Testis (tissue), 3 donors: Measurements from ENCODE around the gene KCNQ1OT1. TPM values are rescaled to one million over a fixed set of nuclear protein-coding genes. Genes with fewer than 3 reads are reported as not detected.
A peak's percentile ranks its signal among the peaks of the same experiment; 100 is the strongest.

Experiments
- DNase-seq: peaks from one replicate; pipeline ENCODE4 v3.0.0-alpha.2; 2019
- H3K27ac ChIP-seq, 2 donors: fragments of 200-600 bp; sonication (generic); one replicate each; pipeline ENCODE4 v1.5.1; 2019
- H3K27me3 ChIP-seq: fragments of 200-600 bp; sonication (generic); one replicate; pipeline ENCODE4 v1.5.1; 2019
- H3K36me3 ChIP-seq: fragments of 200-600 bp; sonication (generic); one replicate; pipeline ENCODE4 v1.5.1; 2017; ENCODE audit warnings: low read depth; ENCODE audit errors: missing control alignments
- H3K4me1 ChIP-seq: fragments of 200-600 bp; sonication (generic); one replicate; pipeline ENCODE4 v1.5.1; 2019
- H3K4me3 ChIP-seq, 2 donors: fragments of 200-600 bp; sonication (generic); one replicate each; pipeline ENCODE4 v1.5.1; 2017 to 2019
- H3K9me3 ChIP-seq: fragments of 200-600 bp; sonication (generic); one replicate; pipeline ENCODE4 v1.5.1; 2017
- POLR2A ChIP-seq: fragments of 450-650 bp; IDR thresholded peaks from one replicate; pipeline ENCODE4 v1.6.1; 2017; ENCODE audit warnings: antibody characterized with exemption, mild to moderate bottlenecking, moderate library complexity
- WGBS, 2 donors: methylation state at CpG; one replicate each; pipeline ENCODE4 v1.1.5; 2018; 5-methylcytosine and 5-hydroxymethylcytosine counted together
- intact Hi-C: fragments of 100-400 bp; cut with DNase I; formaldehyde crosslinking; loops from one replicate; pipeline ENCODE4 v1.15.1; 2023; ENCODE audit warnings: low total_unique reads
- polyA plus RNA-seq: library from polyadenylated mRNA; stranded (reverse); fragments of 350-450 nt; fragmentation: Illumina TruSeq; extraction: RNeasy Lipid Tissue Mini Kit (QIAGEN cat#74804); gene quantifications from one replicate; pipeline ENCODE4 v1.2.3, GENCODE V29; 2014; ENCODE audit warnings: low read depth, low replicate concordance; ENCODE audit not compliant: insufficient read depth
- total RNA-seq, 2 donors: library from RNA; depleted of rRNA; stranded (reverse); fragments of >200 nt; gene quantifications; one replicate each; pipeline ENCODE4 v1.2.3, GENCODE V29; 2016
- TF ChIP-seq, protein P1 (sequence below), 3 experiments: fragments of 450-650 bp in 2 of 3; fragments of 200-600 bp in 1 of 3; sonication (generic) in 1 of 3; IDR thresholded peaks; one replicate each; pipeline ENCODE4 v1.5.1; 2016 to 2019; ENCODE audit warnings: antibody characterized with exemption in 3 of 3, mild to moderate bottlenecking in 2 of 3, moderate library complexity in 1 of 3

KCNQ1OT1 gene
- total and polyA plus RNA-seq, 3 donors from 2014 or later = 0.20 to 5.9 (median 4.0) TPM

DNA sequence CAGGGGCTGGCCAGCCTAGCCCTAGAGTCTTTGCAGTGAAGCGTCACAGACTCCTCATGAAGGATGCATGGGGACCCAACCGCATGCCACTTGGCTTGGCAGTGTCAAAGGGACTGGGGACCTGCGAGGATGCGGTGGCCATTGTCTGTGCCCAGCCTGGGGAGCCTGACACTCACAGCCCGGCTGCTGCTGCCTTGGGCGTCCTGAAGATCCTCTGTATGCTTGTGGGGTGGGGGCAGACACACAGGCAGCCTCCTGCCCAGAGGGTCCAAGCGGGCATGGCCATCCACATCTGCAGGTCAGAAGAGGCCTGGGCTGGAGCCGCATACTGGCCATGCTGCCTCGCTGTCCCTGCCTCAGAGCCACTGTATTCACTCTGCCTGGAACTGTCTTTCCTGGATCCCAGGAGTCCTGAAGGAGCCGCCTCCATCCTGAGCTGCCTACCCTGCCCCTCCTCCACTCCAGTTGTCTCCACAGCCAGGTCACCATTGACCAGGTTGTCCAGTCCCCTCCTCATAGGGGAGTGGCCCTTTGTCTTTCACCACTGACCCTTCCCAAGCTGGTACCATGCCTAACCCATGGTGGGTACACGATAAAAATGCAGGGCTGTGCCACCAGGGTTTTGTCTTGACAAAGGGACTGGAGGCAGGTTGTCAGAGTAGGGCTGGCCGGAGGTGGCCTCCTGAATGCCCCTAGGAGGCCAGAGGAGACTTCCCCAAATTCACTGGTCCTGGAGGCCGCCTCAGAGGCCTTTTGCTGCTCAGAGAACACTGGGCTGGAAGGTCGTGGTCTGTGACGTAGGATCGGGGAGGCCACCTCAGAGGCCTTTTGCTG is 107.0 kb downstream of the KCNQ1OT1 start:
- Histone ChIP-seq H3K4me1 (no peaks in the 10 kb centered on the region), H3K27ac (no peak overlapping the region), H3K27me3 (no peaks in the 10 kb centered on the region), H3K36me3 (no peaks in the 10 kb centered on the region), H3K4me3 (no peak overlapping the region), H3K9me3 (no peaks in the 10 kb centered on the region)
- intact Hi-C loops = no loop called here
- WGBS, 2 donors = 97 to 98% methylated on average over 7 to 11 of the region's 16 CpGs
- TF ChIP-seq, protein P1, sequence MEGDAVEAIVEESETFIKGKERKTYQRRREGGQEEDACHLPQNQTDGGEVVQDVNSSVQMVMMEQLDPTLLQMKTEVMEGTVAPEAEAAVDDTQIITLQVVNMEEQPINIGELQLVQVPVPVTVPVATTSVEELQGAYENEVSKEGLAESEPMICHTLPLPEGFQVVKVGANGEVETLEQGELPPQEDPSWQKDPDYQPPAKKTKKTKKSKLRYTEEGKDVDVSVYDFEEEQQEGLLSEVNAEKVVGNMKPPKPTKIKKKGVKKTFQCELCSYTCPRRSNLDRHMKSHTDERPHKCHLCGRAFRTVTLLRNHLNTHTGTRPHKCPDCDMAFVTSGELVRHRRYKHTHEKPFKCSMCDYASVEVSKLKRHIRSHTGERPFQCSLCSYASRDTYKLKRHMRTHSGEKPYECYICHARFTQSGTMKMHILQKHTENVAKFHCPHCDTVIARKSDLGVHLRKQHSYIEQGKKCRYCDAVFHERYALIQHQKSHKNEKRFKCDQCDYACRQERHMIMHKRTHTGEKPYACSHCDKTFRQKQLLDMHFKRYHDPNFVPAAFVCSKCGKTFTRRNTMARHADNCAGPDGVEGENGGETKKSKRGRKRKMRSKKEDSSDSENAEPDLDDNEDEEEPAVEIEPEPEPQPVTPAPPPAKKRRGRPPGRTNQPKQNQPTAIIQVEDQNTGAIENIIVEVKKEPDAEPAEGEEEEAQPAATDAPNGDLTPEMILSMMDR (IDR thresholded peaks at IDR 0.05) = no peak
- no peak for TF ChIP-seq POLR2A
- peak; percentile 10 for DNase-seq

DNA sequence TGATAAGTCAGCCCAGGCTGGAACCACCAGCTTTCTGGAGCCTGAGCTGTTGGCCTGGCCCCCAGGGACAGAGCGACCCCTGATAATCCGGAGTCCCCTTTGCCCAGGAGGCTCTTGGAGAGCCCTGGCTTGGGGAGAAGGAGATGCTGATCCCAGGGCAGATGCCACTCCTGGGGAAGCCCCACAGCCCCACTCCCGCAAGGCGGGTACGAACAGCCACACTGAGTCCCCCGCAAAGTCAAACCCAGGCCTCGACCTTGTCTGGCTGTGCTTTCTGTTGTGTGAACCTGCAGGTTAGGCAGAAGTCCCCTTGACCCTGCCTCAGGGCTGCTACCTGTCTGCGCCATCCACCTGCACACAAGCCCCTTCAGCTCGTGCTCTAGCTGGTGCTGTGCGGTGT is 108.0 kb downstream of the KCNQ1OT1 start:
- Histone ChIP-seq H3K4me3 (no peak overlapping the region), H3K4me1 (no peaks in the 10 kb centered on the region), H3K27ac (no peak overlapping the region), H3K36me3 (no peaks in the 10 kb centered on the region), H3K9me3 (no peaks in the 10 kb centered on the region), H3K27me3 (no peaks in the 10 kb centered on the region)
- intact Hi-C loops = no loop called here
- 78 to 85% methylated on average over 4 to 10 of the region's 10 CpGs for WGBS, 2 donors
- TF ChIP-seq, protein P1 (IDR thresholded peaks at IDR 0.05) = no peak
- no peak for TF ChIP-seq POLR2A
- peak; percentile 8 for DNase-seq

DNA sequence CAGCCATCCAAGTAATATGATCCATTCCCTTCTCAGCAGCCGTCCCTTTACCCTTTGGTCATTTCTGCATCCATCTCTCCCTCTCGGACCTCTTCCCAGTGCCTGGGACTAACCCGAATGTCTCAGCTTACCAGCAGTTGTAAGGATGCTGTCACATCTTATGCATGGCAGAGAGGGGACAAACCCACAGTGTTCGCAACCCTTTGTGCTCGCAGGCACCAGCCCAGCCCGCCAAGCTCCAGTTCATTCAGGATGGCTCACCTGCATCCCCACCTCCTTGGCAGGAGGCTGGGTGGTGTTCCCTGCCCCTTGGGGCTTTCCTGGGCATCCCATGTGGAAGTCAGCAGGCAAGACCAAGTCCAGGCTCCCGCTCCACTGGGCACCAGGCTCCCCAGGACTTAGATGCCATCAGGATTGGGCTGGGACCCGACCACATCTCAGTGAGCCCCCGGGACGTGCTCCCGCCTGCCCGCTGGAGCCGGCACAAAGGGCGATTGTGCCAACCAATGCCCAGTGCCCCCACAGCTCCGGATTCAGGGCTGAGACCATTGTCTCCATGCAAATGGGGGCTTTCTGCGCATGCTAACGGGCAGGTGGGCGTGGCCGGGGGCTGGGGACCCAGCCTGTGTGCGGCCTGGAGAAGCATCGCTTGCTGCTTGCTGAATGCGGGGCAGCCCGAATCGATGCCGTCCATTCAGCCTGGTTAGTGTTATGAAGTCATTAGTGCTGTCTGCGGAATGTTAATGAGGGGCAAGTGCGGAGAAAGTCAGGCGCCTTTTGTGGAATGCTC is 108.6 kb downstream of the KCNQ1OT1 start:
- Histone ChIP-seq H3K27ac (no peak overlapping the region), H3K9me3 (no peaks in the 10 kb centered on the region), H3K4me3 (no peak overlapping the region), H3K36me3 (no peaks in the 10 kb centered on the region), H3K4me1 (no peaks in the 10 kb centered on the region), H3K27me3 (no peaks in the 10 kb centered on the region)
- intact Hi-C loops = no loop called here
- no peak for TF ChIP-seq POLR2A
- 79 to 89% methylated on average over 7 to 28 of the region's 28 CpGs for WGBS, 2 donors
- DNase-seq = no peak

DNA sequence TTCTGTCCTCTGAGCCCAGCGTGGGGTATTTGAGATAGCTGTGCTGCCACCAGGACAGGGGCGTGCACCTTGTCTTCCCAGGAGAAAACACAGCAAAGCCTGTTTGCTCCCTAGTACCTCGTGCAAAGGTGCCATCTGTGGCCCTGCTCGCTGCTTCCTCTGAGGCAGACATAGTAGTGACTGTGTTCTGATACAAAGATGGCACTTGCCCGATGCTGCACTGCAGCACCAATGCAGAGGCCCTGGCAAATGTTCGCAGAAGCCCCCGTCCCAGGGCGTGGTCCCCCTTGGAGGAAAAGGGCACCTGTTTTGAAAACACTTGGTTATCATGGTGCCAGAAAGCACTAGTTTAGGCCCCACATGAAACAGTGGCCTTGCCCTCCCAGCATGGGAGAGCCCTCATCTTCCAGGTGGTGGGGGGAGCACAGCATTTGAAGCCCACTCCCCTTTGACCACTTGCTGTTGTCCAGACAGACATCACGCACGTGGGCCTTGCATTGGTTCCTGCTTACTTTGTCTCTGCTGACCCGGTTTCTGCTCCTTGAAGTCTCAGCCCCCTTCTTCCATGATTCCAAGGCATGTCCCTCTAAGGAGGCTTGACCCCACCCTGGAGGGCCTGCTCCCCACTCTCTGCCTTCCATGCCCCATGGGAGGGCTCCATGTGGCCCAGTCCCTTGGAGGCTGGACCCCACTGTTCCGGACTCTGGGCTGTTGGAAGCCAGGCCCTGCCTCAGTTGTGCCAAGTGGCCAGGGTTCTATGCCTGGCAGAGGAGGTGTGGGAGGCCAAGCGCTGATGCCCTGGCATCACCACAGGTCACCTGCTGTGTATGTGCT is 109.4 kb downstream of the KCNQ1OT1 start:
- Histone ChIP-seq H3K4me1 (no peaks in the 10 kb centered on the region), H3K27me3 (no peaks in the 10 kb centered on the region), H3K36me3 (no peaks in the 10 kb centered on the region), H3K27ac (no peak overlapping the region), H3K4me3 (no peak overlapping the region), H3K9me3 (no peaks in the 10 kb centered on the region)
- DNase-seq = no peak
- WGBS, 2 donors = 91 to 96% methylated on average over 13 of the region's 13 CpGs
- TF ChIP-seq, protein P1 (IDR thresholded peaks at IDR 0.05) = no peak
- TF ChIP-seq POLR2A = no peak
- intact Hi-C loops = no loop called here

DNA sequence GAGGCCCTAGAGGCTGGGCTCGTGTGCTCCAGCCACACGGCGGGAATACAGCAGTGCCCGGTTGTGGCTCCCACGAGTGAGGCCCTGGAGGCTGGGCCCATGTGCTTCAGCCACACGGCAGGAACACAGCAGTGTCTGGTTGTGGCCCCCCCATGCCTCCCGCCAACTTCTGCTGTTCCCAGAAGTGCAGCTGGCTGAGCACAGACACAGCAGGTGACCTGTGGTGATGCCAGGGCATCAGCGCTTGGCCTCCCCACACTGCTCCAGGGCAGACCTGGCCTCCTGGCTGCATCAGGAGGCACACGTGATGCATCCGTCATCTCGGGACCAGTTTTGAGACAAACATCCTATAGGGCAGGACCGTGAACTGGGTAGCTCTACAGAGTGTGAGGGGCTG is 110.3 kb downstream of the KCNQ1OT1 start:
- H3K9me3 ChIP-seq = no peaks in the 10 kb centered on the region
- H3K36me3 ChIP-seq = no peaks in the 10 kb centered on the region
- H3K4me3 ChIP-seq = no peak overlapping the region
- H3K27ac ChIP-seq = no peak overlapping the region
- no peak for DNase-seq
- intact Hi-C loops = no loop called here
- TF ChIP-seq, protein P1 (IDR thresholded peaks at IDR 0.05) = no peak
- TF ChIP-seq POLR2A = no peak
- WGBS, 2 donors = 89% methylated on average over 12 of the region's 12 CpGs; no CpG with 5 or more reads in 1 of the 2 donors
- H3K27me3 ChIP-seq = no peaks in the 10 kb centered on the region
- no peaks in the 10 kb centered on the region for H3K4me1 ChIP-seq
